B cell (primary cell): Measurements from ENCODE around the gene SLC22A15.

Experiments
- CTCF ChIP-seq: fragments of 200-600 bp; IDR thresholded peaks from one replicate; pipeline ENCODE4 v1.8.0; 2022; ENCODE audit warnings: antibody characterized with exemption, mild to moderate bottlenecking
- EZH2 ChIP-seq: IDR thresholded peaks from 2 replicates; pipeline ENCODE4 v1.6.1; 2012; ENCODE audit warnings: borderline replicate concordance, low read depth, mild to moderate bottlenecking, moderate library complexity, low read length; ENCODE audit not compliant: insufficient read depth, poor library complexity, severe bottlenecking

- TF ChIP-seq CTCF (no peak), EZH2 (no peak)
Observed at GRCh38 chr1:115949156-115949555, 27.2 kb upstream of the SLC22A15 start.
